ENCODE data around the gene FXR1.

GRCh38 chr3:180911876-180912303, 580 bp upstream of the FXR1 start:
- TF ChIP-seq CTCF (conservative IDR thresholded peaks at IDR 0.05; ENCODE audit: low read depth, low read length), result no peak
- no peak for TF ChIP-seq EZH2 (IDR thresholded peaks at IDR 0.05; ENCODE audit: borderline replicate concordance, low read depth, low read length, poor library complexity, severe bottlenecking)

Data from A673 (cell line).